Osteoblast (primary cell): Measurements from ENCODE around the gene MYL5. TPM values are rescaled to one million over a fixed set of nuclear protein-coding genes. Genes with fewer than 3 reads are reported as not detected.
"Not testable (repeated sequence)": the region's sequence is repeated elsewhere in the genome, so short reads cannot be mapped to it uniquely, and the experiment has no call there.

Source experiments
- DNase-seq: peaks from one replicate; pipeline ENCODE4 v3.0.0; 2011; ENCODE audit warnings: low spot score, mixed read lengths; ENCODE audit not compliant: insufficient read length; ENCODE audit errors: missing footprints
- H2AFZ ChIP-seq: 2 replicates; pipeline ENCODE4 v1.6.0; 2011; ENCODE audit warnings: mild to moderate bottlenecking, low read length
- H3K27ac ChIP-seq: 2 replicates; pipeline ENCODE4 v1.5.1; 2011; ENCODE audit warnings: mild to moderate bottlenecking, low read depth, low read length, moderate library complexity
- H3K27me3 ChIP-seq: 2 replicates; pipeline ENCODE4 v1.6.0; 2012; ENCODE audit warnings: mild to moderate bottlenecking, control low read depth, inconsistent platforms, low read length, moderate library complexity; ENCODE audit not compliant: insufficient read depth
- H3K36me3 ChIP-seq: 2 replicates; pipeline ENCODE4 v1.5.1; 2011; ENCODE audit warnings: mild to moderate bottlenecking, low read length, control low read depth, moderate library complexity; ENCODE audit not compliant: insufficient read depth
- H3K4me1 ChIP-seq: 2 replicates; pipeline ENCODE4 v1.5.1; 2011; ENCODE audit warnings: mild to moderate bottlenecking, low read length, control low read depth, moderate library complexity; ENCODE audit not compliant: insufficient read depth
- H3K4me2 ChIP-seq: 2 replicates; pipeline ENCODE4 v1.6.0; 2011; ENCODE audit warnings: mild to moderate bottlenecking, low read length; ENCODE audit not compliant: insufficient read depth
- H3K4me3 ChIP-seq: fragments of 200-600 bp; sonication (generic); 3 replicates; pipeline ENCODE4 v1.5.1; 2012; ENCODE audit warnings: mild to moderate bottlenecking, low read length, inconsistent platforms; ENCODE audit not compliant: insufficient read depth
- H3K79me2 ChIP-seq: 2 replicates; pipeline ENCODE4 v1.6.0; 2012; ENCODE audit warnings: mild to moderate bottlenecking, low read length, control low read depth, inconsistent platforms; ENCODE audit not compliant: insufficient read depth
- H3K9me3 ChIP-seq: 2 replicates; pipeline ENCODE4 v1.5.1; 2011; ENCODE audit warnings: low read depth, low read length, control low read depth
- H4K20me1 ChIP-seq: 2 replicates; pipeline ENCODE4 v1.6.0; 2012; ENCODE audit warnings: mild to moderate bottlenecking, low read length, control low read depth; ENCODE audit not compliant: insufficient read depth
- total RNA-seq: library from RNA; depleted of rRNA; stranded (reverse); fragments of >200 nt; gene quantifications from 2 replicates; pipeline ENCODE4 v1.2.3, GENCODE V29; 2012
- TF ChIP-seq, protein P1 (sequence below): IDR thresholded peaks from 2 replicates; pipeline ENCODE4 v1.5.1; 2011; ENCODE audit warnings: mild to moderate bottlenecking, low read depth, low read length, moderate library complexity; ENCODE audit errors: extremely low read depth

Gene MYL5
- total RNA-seq, 1 donor = 22.8 TPM

DNA sequence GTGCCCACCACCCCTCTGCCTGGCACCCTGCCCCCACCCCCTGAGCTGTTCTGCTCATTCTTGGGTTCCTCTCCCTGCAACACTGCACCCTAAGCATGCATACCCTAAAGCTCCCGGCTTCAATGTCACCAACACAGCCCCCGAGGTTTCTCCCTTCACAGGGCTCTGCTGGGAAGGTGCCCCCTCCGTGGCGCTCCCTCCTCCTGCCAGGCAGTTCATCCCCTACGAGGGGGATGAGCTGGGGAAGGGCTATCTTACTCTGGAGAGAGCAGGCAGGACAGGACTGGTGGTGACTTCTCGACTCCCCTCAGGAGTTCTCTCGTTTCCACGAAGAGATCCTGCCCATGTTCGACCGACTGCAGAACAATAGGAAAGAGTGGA, 6.8 kb upstream of the MYL5 start:
- Histone ChIP-seq H3K9me3 (no peaks in the 10 kb centered on the region), H3K4me1 (no peaks in the 10 kb centered on the region), H2AFZ (no peak overlapping the region), H3K36me3 (peaks cover 12% of the 10 kb centered on the region), H4K20me1 (no peaks in the 10 kb centered on the region), H3K4me3 (no peak overlapping the region), H3K27me3 (peaks cover 13% of the 10 kb centered on the region), H3K27ac (no peak overlapping the region), H3K4me2 (no peak overlapping the region), H3K79me2 (no peaks in the 10 kb centered on the region)
- TF ChIP-seq, protein P1, sequence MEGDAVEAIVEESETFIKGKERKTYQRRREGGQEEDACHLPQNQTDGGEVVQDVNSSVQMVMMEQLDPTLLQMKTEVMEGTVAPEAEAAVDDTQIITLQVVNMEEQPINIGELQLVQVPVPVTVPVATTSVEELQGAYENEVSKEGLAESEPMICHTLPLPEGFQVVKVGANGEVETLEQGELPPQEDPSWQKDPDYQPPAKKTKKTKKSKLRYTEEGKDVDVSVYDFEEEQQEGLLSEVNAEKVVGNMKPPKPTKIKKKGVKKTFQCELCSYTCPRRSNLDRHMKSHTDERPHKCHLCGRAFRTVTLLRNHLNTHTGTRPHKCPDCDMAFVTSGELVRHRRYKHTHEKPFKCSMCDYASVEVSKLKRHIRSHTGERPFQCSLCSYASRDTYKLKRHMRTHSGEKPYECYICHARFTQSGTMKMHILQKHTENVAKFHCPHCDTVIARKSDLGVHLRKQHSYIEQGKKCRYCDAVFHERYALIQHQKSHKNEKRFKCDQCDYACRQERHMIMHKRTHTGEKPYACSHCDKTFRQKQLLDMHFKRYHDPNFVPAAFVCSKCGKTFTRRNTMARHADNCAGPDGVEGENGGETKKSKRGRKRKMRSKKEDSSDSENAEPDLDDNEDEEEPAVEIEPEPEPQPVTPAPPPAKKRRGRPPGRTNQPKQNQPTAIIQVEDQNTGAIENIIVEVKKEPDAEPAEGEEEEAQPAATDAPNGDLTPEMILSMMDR = no peak
- no peak for DNase-seq

DNA sequence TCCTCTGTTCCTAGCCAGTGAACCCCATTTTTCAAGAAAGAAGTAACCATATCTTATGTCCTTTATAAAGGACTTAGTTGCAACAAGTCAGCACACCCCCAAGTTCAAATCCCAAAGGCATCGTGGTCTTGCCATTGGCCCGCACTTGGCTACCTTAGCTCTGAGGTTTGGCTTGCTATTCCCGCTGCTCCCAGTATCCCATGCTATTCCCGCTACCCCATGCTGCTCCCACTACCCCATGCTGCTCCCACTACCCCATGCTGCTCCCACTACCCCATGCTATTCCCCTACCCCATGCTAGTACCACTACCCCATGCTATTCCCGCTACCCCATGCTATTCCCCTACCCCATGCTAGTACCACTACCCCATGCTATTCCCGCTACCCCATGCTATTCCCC, 6.1 kb upstream of the MYL5 start:
- not testable (repeated sequence) for H3K4me3 ChIP-seq, H4K20me1 ChIP-seq, H3K4me2 ChIP-seq, H3K27me3 ChIP-seq, DNase-seq, H3K9me3 ChIP-seq, H3K27ac ChIP-seq, H2AFZ ChIP-seq, H3K79me2 ChIP-seq, H3K4me1 ChIP-seq
- peaks cover 14% of the 10 kb centered on the region for H3K36me3 ChIP-seq

DNA sequence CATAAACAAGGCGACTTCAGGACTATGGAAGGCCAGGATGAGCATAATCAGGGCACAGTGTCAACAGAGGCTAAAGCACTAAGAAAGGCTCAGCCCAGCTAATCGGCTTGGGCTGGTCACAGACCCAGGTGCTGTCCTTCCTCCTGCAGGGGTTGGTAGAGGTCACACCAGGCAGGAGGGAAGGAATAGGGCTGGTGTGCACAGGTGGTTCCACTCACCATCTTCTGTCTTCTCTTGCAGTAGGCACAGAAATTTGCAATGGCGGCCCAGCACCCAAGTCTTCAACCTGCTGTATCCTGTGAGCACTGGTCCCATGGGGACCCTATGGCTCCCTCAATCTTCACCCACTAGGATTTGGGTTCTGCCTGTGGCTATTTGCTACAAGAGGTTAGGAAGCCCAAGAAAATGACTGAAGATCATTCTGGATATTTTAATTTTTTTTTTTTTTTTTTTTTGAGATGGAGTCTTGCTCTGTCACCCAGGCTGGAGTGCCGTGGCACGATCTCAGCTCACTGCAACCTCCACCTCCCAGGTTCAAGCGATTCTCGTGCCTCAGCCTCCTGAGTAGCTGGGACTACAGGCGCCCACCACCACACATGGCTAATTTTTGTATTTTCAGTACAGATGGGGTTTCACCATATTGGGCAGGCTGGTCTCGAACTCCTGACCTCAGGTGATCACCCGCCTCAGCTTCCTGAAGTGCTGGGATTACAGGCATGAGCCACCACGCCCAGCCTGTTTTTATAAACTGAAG, 4.4 kb upstream of the MYL5 start:
- not testable (repeated sequence) for H3K9me3 ChIP-seq, H4K20me1 ChIP-seq, H3K27me3 ChIP-seq, H3K4me1 ChIP-seq, H3K4me3 ChIP-seq, H3K4me2 ChIP-seq, DNase-seq, H3K27ac ChIP-seq, H2AFZ ChIP-seq
- H3K36me3 ChIP-seq = peaks cover 14% of the 10 kb centered on the region
- peaks cover 14% of the 10 kb centered on the region for H3K79me2 ChIP-seq

DNA sequence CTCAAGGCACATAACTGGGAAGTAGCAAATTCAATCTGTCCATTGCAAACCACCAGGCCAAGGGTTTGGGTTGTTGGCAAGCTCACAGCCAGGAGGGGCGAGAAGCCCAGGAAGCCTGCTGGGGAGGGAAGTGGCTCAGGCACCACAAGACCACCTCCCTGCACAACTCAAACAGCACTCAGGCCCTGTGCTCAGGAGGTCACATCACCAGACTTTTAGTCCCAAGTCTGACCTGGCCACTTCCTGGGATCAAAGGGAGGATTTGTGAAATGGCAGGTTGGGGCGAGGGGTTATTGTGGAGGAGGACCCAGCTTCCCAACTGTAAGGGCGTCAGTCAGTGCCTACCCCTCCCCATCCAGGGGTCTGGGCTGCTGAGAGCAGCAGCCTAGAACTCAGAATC, 2.6 kb upstream of the MYL5 start:
- DNase-seq = no peak
- Histone ChIP-seq H3K27me3 (no peaks in the 10 kb centered on the region), H3K4me3 (no peak overlapping the region), H3K79me2 (peaks cover 24% of the 10 kb centered on the region), H3K4me2 (no peak overlapping the region), H3K27ac (no peak overlapping the region), H3K4me1 (peaks cover 14% of the 10 kb centered on the region), H3K9me3 (no peaks in the 10 kb centered on the region), H3K36me3 (peaks cover 14% of the 10 kb centered on the region), H2AFZ (no peak overlapping the region), H4K20me1 (no peaks in the 10 kb centered on the region)
- TF ChIP-seq, protein P1 = no peak

DNA sequence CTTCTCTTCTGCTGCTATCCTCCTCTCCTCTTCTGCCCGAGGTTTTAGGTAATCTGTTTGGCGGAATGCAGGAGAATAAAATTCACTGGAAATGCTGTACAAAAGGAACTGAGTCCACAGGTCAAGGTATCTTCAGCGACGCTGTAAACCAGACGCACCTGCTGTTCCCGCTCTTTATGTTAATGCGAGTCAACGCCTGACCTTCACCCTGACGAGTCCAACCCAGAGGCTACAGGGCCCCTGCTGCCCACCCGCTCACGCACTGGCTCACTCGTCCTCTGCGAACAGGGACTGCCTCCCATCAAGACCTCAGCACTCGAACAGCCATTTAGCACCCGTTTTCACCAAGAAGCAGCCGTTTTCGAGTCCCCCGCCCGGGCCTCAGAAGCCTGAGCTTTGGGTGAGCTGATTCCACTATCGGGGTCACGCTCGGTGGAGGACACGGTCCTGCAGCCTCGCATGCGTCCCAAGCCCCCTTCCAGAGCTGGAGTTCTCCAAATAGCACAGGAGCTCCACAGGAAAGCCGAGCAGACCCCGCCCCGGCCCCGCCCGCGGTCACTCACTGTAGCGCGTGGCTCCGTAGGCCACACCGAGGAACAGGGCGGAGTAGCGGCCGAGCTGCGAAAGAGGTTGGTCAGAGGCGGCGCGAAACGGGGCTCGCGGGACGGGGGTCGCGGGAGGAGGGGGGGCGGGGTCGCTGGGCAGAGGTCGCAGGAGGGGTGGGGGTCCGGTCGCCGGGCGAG, 822 bp upstream of the MYL5 start:
- peak; percentile 98 for DNase-seq
- Histone ChIP-seq H3K27me3 (no peaks in the 10 kb centered on the region), H3K4me3 (peak overlapping the region; percentile 98), H3K4me2 (peak overlapping the region; percentile 94), H3K4me1 (peaks cover 14% of the 10 kb centered on the region), H3K9me3 (no peaks in the 10 kb centered on the region), H4K20me1 (peaks cover 5% of the 10 kb centered on the region), H2AFZ (peak overlapping the region; percentile 85), H3K79me2 (peaks cover 24% of the 10 kb centered on the region), H3K36me3 (peaks cover 14% of the 10 kb centered on the region), H3K27ac (peak overlapping the region; percentile 46)
- TF ChIP-seq, protein P1 = no peak
